MM.1S (cell line): ENCODE measurements around the gene TMEM40.

ENCODE experiments used
- DNase-seq: peaks from one replicate; pipeline ENCODE4 v3.0.0-alpha.2; 2015
- H2AFZ ChIP-seq: fragments of 300-600 bp; sonication (generic); 2 replicates; pipeline ENCODE4 v1.6.0; 2016; ENCODE audit warnings: antibody characterized with exemption, low read length
- H3F3A ChIP-seq: fragments of 300-600 bp; sonication (generic); 2 replicates; pipeline ENCODE4 v1.6.1; 2016; ENCODE audit warnings: mild to moderate bottlenecking, antibody characterized with exemption, low read length, moderate library complexity, mixed read lengths; ENCODE audit not compliant: insufficient read depth
- H3K27ac ChIP-seq: fragments of 300-600 bp; sonication (generic); 2 replicates; pipeline ENCODE4 v1.5.1; 2016; ENCODE audit warnings: mild to moderate bottlenecking, low read length
- H3K27me3 ChIP-seq: fragments of 300-600 bp; sonication (generic); replicated peaks from 2 replicates; pipeline ENCODE4 v1.6.0; 2016; ENCODE audit warnings: low read length; ENCODE audit not compliant: insufficient read depth
- H3K36me3 ChIP-seq: fragments of 300-600 bp; sonication (generic); replicated peaks from 2 replicates; pipeline ENCODE4 v1.6.1; 2016; ENCODE audit warnings: mild to moderate bottlenecking, low read length, mixed read lengths; ENCODE audit not compliant: insufficient read depth
- H3K4me1 ChIP-seq: fragments of 300-600 bp; sonication (generic); 2 replicates; pipeline ENCODE4 v1.6.1; 2016; ENCODE audit warnings: low read length, mixed read lengths
- H3K4me2 ChIP-seq: fragments of 300-600 bp; sonication (generic); 2 replicates; pipeline ENCODE4 v1.6.0; 2016; ENCODE audit warnings: low read depth, low read length
- H3K4me3 ChIP-seq: fragments of 300-600 bp; sonication (generic); 2 replicates; pipeline ENCODE4 v1.5.1; 2016; ENCODE audit warnings: low read length, mixed read lengths
- H3K79me2 ChIP-seq: fragments of 300-600 bp; sonication (generic); 2 replicates; pipeline ENCODE4 v1.6.1; 2016; ENCODE audit warnings: mixed run types, low read length, mixed read lengths
- H3K9ac ChIP-seq: fragments of 300-600 bp; sonication (generic); 2 replicates; pipeline ENCODE4 v1.6.1; 2016; ENCODE audit warnings: low read length, mixed read lengths
- H3K9me2 ChIP-seq: fragments of 300-600 bp; sonication (generic); replicated peaks from 2 replicates; pipeline ENCODE4 v1.6.1; 2016; ENCODE audit warnings: mild to moderate bottlenecking, low read length, mixed read lengths; ENCODE audit not compliant: insufficient read depth
- H3K9me3 ChIP-seq: fragments of 300-600 bp; sonication (generic); replicated peaks from 2 replicates; pipeline ENCODE4 v1.6.1; 2016; ENCODE audit warnings: mild to moderate bottlenecking, low read length, mixed read lengths; ENCODE audit not compliant: insufficient read depth
- H4K20me1 ChIP-seq: fragments of 300-600 bp; sonication (generic); 2 replicates; pipeline ENCODE4 v1.6.1; 2016; ENCODE audit warnings: mild to moderate bottlenecking, low read length, moderate library complexity, mixed read lengths; ENCODE audit not compliant: insufficient read depth
- EZH2 ChIP-seq: fragments of 300-600 bp; sonication (generic); optimal IDR thresholded peaks from 2 replicates; pipeline ENCODE3; 2017; ENCODE audit warnings: low read depth, mild to moderate bottlenecking, antibody characterized with exemption, low read length, mixed read lengths
- EZH2phosphoT487 ChIP-seq: fragments of 300-600 bp; sonication (generic); IDR thresholded peaks from 2 replicates; pipeline ENCODE4 v1.6.1; 2018; ENCODE audit warnings: antibody characterized with exemption, low read length
- TF ChIP-seq, protein P1 (sequence below): fragments of 300-600 bp; sonication (generic); IDR thresholded peaks from 2 replicates; pipeline ENCODE4 v1.5.1; 2016; ENCODE audit warnings: antibody characterized with exemption, low read length, mixed read lengths

TMEM40 gene, protein sequence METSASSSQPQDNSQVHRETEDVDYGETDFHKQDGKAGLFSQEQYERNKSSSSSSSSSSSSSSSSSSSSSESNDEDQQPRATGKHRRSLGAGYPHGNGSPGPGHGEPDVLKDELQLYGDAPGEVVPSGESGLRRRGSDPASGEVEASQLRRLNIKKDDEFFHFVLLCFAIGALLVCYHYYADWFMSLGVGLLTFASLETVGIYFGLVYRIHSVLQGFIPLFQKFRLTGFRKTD

DNA sequence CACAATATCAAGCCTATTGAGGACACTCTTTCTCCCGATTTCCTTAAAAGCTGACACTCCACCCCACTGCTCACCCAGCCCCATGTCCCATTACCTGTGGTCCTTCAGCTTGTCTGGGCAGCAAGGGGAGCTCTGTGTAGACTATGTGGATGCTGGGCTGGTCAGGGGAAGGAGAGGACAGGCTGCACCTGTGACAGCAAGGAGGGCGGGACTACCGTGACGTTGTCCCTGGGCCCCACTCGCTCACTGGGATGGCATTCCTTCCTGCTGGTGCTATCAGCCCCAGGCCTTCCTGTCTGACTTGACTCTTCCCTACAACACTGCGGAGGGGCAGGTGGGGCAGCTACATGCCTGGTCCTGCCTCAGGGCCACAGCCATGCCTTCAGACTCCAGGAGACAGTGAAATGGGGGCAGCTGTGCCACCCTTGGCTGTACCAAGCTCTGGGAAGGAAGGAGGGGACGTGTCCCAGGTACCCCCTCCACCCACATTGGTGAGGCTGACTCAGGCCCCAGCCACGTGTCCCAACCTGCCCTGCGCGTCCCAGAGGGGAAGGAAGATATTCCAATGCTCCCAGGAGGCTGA lies at the start of gene TMEM40:
TSS of gene TMEM40 (minus strand) at position 163 of the 583 bp plus-strand sequence. CDS start 9,427 bp downstream, outside the sequence.
- H3F3A ChIP-seq = no peaks in the 10 kb centered on the region
- no peaks in the 10 kb centered on the region for H3K27me3 ChIP-seq
- no peaks in the 10 kb centered on the region for H4K20me1 ChIP-seq
- no peaks in the 10 kb centered on the region for H3K79me2 ChIP-seq
- no peaks in the 10 kb centered on the region for H3K9me3 ChIP-seq
- peak within 1 kb of the TSS; percentile 14; the same call in 1 of the 2 replicates for H3K9ac ChIP-seq
- H3K9me2 ChIP-seq = no peaks in the 10 kb centered on the region
- H3K4me1 ChIP-seq = no peaks in the 10 kb centered on the region
- no peaks in the 10 kb centered on the region for H3K36me3 ChIP-seq
- H2AFZ ChIP-seq = peak within 1 kb of the TSS; percentile 69
- H3K4me2 ChIP-seq = peak within 1 kb of the TSS; percentile 33; the same call in 1 of the 2 replicates
- TF ChIP-seq EZH2phosphoT487 (no peak), EZH2 (no peak)
- TF ChIP-seq, protein P1, sequence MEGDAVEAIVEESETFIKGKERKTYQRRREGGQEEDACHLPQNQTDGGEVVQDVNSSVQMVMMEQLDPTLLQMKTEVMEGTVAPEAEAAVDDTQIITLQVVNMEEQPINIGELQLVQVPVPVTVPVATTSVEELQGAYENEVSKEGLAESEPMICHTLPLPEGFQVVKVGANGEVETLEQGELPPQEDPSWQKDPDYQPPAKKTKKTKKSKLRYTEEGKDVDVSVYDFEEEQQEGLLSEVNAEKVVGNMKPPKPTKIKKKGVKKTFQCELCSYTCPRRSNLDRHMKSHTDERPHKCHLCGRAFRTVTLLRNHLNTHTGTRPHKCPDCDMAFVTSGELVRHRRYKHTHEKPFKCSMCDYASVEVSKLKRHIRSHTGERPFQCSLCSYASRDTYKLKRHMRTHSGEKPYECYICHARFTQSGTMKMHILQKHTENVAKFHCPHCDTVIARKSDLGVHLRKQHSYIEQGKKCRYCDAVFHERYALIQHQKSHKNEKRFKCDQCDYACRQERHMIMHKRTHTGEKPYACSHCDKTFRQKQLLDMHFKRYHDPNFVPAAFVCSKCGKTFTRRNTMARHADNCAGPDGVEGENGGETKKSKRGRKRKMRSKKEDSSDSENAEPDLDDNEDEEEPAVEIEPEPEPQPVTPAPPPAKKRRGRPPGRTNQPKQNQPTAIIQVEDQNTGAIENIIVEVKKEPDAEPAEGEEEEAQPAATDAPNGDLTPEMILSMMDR = no peak
- H3K27ac ChIP-seq = peak within 1 kb of the TSS; percentile 25; the same call in 1 of the 2 replicates
- H3K4me3 ChIP-seq = no peak within 1 kb of the TSS
- no peak for DNase-seq

DNA sequence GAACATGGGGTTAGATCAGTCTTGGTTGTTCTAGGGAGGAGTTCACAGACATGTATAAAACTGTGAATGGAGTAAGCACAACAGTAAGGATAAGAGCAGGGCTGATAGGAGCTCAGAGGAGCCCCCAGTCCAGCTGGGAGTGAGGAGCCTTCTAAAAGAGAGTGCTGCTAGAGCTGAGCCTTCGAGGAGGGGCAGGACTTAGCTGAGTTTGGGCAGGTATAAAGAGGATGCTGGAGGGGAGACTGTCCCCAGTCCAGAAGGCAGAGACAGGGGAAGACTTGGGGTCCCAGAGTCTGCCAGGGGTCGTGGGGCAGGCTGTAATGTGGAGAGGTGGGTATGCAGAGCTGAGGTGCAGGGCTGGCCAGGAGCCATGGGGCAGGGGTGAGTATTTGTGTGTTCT lies 49.5 kb upstream of the TMEM40 start:
- no peaks in the 10 kb centered on the region for H3K9me3 ChIP-seq
- H3K9me2 ChIP-seq = no peaks in the 10 kb centered on the region
- H3K9ac ChIP-seq = no peak overlapping the region
- TF ChIP-seq, protein P1 = no peak
- TF ChIP-seq EZH2 (no peak), EZH2phosphoT487 (no peak)
- no peak overlapping the region for H2AFZ ChIP-seq
- H3K4me1 ChIP-seq = no peaks in the 10 kb centered on the region
- H3K36me3 ChIP-seq = no peaks in the 10 kb centered on the region
- H3F3A ChIP-seq = no peaks in the 10 kb centered on the region
- H3K4me3 ChIP-seq = no peak overlapping the region
- DNase-seq = no peak
- H3K79me2 ChIP-seq = no peaks in the 10 kb centered on the region
- H4K20me1 ChIP-seq = no peaks in the 10 kb centered on the region
- no peaks in the 10 kb centered on the region for H3K27me3 ChIP-seq
- no peak overlapping the region for H3K4me2 ChIP-seq
- H3K27ac ChIP-seq = no peak overlapping the region

DNA sequence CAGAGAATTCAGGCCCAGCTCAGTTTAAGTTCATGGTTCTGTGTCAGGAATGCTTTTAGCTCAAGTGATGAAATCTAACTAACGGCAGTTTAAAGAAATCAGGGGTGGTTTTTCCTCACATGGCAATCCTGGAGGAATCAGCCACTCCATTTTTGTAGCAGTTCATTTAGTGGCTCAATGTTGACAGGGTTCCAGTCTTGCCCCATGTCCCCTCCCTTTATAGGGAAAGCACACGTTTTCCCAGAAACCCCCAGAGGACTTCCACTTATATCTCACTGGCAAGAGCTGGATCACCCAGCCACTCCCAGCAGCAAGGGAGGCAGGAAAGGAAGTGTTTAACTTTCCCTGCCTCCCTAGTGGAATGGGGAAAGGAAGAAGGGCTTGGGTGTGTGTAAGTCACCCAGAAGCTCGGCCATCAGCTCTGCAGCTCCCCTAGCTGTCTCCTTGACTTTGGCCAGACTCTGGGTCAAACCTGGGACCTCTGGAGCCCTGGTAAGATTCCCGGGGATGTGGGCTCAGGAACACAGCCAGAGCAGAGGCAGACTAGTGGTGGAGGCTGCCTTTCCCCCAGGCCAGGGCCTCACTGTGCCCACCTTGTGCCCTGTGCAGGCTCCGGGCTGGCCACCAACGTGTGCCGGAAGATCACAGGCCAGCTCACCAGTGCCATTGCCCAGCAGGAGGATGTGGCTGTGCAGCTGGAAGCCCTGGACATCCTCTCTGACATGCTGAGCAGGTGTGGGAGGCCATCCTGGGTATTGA lies 48.7 kb upstream of the TMEM40 start:
- Histone ChIP-seq H3K36me3 (no peaks in the 10 kb centered on the region), H3K9me3 (no peaks in the 10 kb centered on the region), H3K27me3 (no peaks in the 10 kb centered on the region), H3F3A (no peaks in the 10 kb centered on the region), H2AFZ (no peak overlapping the region), H3K4me1 (no peaks in the 10 kb centered on the region), H3K4me2 (no peak overlapping the region), H3K27ac (no peak overlapping the region), H3K4me3 (no peak overlapping the region), H4K20me1 (no peaks in the 10 kb centered on the region), H3K9me2 (no peaks in the 10 kb centered on the region), H3K9ac (no peak overlapping the region), H3K79me2 (no peaks in the 10 kb centered on the region)
- TF ChIP-seq EZH2 (no peak), EZH2phosphoT487 (no peak)
- TF ChIP-seq, protein P1 = no peak
- DNase-seq = no peak
